ENCODE measurements around the gene ENTREP3.
"Not testable (repeated sequence)": the region's sequence is repeated elsewhere in the genome, so short reads cannot be mapped to it uniquely, and the experiment has no call there.

ENTREP3 gene

DNA sequence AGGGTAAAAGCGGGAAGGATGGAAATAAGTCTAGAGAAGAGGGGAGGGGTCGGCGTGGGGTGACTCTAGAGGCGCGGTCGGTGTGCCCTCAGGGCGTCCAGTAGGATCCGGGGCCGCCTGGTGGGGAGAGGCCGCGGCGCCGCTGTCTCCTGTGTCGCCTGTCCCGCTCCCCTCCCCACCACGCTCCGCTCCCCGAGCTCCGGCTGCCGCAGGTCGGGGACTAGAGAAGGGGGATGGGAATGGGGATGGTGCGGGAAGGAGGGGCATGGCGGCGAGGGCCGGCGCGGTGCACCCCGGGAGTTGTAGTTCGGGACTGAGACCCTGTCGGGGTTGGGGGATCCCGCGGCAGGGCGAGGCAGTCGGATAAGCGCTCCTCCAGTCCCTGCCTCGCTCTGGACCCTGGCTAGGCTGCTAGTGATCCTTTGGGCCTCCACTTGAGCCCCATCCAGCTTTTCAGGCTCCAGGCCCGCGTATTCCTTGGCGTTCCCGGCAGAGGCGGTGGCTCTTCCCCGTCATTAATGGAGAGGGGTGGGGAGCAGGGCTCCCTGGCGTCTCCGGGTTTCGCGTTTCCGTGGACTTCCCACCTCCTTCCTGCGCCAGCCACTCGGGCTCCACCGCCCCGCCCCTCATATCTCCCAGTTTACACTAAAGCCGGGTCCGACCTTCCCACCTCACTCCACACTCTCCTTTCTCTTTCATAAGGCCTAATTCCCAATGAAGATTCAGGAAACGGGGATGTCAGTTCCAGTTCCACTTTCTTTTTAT is at the start of gene ENTREP3:
Gene ENTREP3, minus strand, starts transcription at position 241 of the 765 bp plus-strand sequence. CDS start 606 bp downstream, outside the sequence.
- DNase-seq, result no peak

DNA sequence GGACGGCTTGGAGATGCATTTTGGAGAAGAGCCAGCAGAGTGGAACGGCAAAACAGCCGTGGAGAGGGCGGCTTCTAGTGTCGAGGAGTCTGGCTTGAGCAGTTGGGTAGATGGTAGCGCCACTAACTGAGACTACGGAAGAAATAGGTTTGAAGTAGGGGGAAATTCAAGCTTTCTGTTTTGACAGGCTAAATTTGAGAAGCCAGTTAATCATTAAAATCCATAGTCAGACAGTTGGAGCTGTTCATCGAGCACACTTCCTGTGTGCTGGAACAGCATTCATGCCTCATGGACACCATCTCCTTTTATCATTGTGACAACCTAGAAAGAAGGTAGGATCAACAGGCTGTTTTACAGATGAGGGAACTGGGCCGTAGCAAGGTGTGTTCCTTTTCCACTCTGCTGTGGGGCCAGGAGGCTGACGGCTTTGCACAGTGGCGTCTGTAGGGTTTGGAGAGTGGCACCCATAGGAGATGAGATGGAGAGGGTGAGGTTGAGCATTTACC is 49.3 kb upstream of the ENTREP3 start:
- no peak for DNase-seq

- DNase-seq, result no peak
These were observed 46.1 kb upstream of the ENTREP3 start, which contains the start of gene PKLR for GRCh38 chr1:155301342-155301841. Gene PKLR, minus strand, starts transcription at chr1:155301438. Its CDS starts 43 bp downstream, at chr1:155301395.

GRCh38 chr1:155300553-155301329 is 45.5 kb upstream of the ENTREP3 start:
- no peak for DNase-seq

- DNase-seq, result no peak
These were observed 44.7 kb upstream of the ENTREP3 start for GRCh38 chr1:155300024-155300423.

- DNase-seq, result no peak
These were observed 42.1 kb upstream of the ENTREP3 start for GRCh38 chr1:155297384-155297783.

GRCh38 chr1:155296661-155297060 is 41.4 kb upstream of the ENTREP3 start:
- no peak for DNase-seq

DNA sequence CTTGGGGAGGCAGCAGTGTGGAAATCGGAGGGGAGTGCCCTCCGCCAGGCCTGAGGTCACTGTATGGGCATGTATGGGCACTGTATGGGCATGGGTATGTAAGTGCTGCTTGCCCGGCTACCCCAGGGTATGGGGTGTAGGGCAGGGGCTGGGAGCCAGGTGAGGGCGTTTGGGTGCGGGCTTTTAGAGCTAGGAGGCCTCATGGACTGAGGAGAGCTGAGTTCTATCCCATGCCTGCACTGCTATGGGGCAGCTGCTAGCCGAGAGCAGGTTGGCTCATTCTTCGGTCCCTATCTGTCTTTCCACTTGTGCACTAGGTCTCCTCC is 40.6 kb upstream of the ENTREP3 start:
- no peak for DNase-seq

- no peak for DNase-seq
These were observed 40.1 kb upstream of the ENTREP3 start for GRCh38 chr1:155295183-155295941.

DNA sequence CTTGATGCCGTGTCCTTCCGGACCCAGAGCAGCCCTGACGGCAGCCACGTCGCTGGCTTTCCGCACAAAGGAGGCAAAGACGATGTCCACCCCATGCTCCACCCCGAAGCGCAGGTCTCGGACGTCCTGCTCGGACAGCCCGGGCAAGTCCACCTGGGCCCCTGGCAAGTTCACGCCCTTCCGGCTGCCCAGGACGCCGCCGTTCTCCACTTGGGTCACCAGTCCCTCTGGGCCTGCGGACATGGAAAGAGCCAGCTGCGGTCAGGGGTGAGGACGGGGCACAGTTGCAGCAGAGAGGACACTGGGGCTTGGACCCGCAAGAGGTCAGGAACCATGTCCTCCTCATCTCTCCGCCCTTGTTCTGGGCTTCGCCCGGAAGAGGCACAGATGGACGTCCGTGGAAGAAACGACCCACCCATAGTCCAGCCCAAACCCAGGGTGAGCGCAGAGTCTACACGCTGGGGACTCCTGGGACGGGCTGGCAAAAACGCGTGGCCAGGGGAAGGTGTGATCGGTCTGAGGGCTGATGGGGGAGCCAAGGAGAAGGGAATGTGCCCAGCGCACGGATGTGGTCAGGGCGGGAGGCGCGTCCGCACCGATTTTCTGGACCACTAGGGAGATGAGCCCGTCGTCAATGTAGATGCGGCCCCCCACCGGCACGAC is 39.4 kb upstream of the ENTREP3 start:
- no peak for DNase-seq

DNA sequence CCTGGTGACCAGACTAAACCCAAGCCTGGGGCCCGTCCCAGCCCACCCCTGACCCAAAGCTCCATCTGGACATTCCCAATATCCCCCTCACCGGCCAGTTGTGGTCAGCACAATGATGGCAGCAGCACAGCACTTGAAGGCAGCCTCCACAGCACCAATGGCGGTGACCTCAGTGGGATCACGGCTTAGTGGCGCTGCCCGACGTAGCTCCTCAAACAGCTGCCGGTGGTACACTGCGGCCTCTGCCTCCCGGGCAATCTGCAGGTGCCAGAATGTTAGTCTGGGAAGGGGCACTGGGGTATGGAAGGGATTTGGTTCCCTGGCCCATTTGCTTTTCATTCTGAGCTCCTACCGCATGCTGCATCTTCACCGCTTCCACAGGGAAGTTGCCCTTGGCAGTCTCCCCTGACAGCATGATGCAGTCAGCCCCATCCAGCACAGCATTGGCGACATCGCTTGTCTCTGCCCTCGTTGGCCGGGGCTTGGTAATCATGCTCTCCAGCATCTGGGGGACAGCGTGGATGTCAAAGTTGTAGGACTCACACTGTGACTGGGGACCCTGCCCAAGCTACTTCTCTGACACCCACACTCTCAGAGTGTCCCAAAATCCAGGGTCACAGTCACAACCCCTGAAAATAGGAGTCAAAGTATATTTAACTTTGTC is 37.9 kb upstream of the ENTREP3 start:
- no peak for DNase-seq

GRCh38 chr1:155291006-155291405 is 35.7 kb upstream of the ENTREP3 start:
- not testable (repeated sequence) for DNase-seq

GRCh38 chr1:155287987-155288543 is 32.8 kb upstream of the ENTREP3 start:
- no peak for DNase-seq

DNA sequence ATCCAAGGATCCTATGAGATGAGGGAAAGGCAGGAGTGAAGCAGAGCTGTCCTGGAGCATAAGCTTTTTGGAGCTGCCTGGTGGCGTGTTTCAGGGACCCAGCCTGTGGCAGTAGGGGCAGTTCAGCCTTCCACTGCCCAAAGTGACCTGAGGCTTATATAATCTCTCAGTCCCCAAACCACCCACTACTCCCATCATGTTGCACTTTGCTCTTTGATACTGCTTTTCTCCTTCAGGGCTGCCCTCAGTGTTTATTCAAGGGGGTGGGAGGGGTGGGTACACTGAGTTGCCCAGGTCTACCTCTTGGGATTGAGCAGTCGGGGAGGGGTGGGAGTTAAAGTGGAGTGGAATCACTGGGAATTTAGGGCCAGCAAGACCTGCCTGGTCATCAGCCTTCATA is 31.3 kb upstream of the ENTREP3 start:
- DNase-seq, result no peak

DNA sequence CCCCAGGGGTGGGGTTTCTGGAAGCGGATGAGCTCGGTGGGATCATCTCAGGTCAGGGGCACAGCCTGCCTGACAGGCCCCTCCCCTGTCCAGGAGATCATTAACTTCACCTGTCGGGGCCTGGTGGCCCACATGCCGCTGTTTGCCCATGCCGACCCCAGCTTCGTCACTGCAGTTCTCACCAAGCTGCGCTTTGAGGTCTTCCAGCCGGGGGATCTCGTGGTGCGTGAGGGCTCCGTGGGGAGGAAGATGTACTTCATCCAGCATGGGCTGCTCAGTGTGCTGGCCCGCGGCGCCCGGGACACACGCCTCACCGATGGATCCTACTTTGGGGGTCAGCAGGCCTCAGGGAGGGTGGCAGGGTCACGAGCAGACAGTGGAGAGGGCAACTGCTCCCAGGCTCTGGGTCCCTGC is 30.4 kb upstream of the ENTREP3 start:
- no peak for DNase-seq

- DNase-seq, result no peak
These were observed 29.8 kb upstream of the ENTREP3 start for GRCh38 chr1:155285063-155285462.

- no peak for DNase-seq
These were observed 29.2 kb upstream of the ENTREP3 start for GRCh38 chr1:155284476-155284875.

DNA sequence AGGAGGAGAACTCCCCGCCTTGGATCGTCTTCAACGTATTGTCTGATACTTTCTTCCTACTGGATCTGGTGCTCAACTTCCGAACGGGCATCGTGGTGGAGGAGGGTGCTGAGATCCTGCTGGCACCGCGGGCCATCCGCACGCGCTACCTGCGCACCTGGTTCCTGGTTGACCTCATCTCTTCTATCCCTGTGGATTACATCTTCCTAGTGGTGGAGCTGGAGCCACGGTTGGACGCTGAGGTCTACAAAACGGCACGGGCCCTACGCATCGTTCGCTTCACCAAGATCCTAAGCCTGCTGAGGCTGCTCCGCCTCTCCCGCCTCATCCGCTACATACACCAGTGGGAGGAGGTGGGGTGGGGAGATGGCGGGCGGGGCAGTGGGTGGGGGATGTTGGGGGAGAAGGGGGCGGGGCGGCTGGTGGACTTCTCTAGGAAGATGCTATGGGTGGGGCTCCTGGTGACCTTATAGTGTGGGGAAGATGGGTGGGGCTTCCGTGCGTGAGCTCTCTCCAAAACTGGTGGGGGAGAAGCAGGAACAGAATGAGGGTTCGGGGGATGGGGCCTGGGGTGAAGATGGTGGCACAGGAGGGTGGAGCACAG is 27.3 kb upstream of the ENTREP3 start:
- no peak for DNase-seq

GRCh38 chr1:155279268-155279667 is 24.0 kb upstream of the ENTREP3 start:
- no peak for DNase-seq

DNA sequence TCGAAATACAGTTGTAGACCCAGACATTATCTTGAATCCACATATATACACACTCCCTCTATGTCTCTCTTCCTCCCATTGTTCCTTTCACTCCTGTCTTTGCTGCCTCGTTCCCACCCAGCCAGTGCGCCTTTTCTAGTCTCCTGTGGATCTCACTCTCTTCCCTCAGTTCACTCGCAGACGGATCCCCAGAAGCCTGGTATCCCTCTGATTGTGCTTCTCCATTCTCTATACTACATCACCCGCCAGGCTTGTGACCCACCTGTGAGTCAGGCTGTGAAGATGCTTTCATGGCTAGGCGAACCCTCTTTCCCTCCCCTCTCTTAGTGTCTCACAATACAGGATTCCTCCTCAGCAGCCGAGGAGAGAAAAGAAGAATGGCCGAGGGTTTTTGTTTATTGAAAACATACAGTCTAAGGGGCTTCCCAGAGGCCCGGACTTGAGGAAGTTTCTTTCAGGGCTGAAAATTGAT is 23.4 kb upstream of the ENTREP3 start:
- DNase-seq, result no peak

All from SIG-M5 (cell line).